AG09309 (cell line): ENCODE data around the gene NR3C1.

Experiments
- DNase-seq: peaks from one replicate; pipeline ENCODE4 v3.0.0-alpha.2; 2010; ENCODE audit warnings: low read depth
- H3K4me3 ChIP-seq: 2 replicates; pipeline ENCODE4 v1.5.1; 2011; ENCODE audit warnings: mild to moderate bottlenecking, low read depth, low read length, moderate library complexity; ENCODE audit not compliant: control insufficient read depth
- TF ChIP-seq, protein P1 (sequence below): IDR thresholded peaks from 2 replicates; pipeline ENCODE4 v1.5.1; 2011; ENCODE audit warnings: mild to moderate bottlenecking, low read depth, low read length, inconsistent platforms; ENCODE audit not compliant: insufficient read depth, control insufficient read depth; ENCODE audit errors: missing control alignments

The NR3C1 gene

DNA sequence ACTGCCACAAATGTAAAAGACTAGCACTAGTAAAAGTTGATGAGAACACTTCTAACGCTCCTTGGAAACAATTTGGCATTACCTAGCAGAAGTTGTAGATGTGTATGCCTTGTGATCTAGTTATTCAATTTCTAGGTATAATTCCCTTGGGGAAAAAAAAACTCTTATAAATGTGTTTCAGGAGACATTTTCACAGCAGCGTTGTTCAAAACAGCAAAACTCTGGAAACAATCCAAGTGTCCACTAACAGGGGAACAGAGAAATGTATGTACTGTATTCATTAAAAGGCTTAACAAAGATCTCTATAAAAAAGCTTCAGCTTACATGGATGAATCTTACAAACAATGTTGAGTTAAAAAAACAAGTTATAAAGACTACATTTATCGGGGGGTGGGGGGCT lies 30.4 kb downstream of the NR3C1 start:
- TF ChIP-seq, protein P1, sequence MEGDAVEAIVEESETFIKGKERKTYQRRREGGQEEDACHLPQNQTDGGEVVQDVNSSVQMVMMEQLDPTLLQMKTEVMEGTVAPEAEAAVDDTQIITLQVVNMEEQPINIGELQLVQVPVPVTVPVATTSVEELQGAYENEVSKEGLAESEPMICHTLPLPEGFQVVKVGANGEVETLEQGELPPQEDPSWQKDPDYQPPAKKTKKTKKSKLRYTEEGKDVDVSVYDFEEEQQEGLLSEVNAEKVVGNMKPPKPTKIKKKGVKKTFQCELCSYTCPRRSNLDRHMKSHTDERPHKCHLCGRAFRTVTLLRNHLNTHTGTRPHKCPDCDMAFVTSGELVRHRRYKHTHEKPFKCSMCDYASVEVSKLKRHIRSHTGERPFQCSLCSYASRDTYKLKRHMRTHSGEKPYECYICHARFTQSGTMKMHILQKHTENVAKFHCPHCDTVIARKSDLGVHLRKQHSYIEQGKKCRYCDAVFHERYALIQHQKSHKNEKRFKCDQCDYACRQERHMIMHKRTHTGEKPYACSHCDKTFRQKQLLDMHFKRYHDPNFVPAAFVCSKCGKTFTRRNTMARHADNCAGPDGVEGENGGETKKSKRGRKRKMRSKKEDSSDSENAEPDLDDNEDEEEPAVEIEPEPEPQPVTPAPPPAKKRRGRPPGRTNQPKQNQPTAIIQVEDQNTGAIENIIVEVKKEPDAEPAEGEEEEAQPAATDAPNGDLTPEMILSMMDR, result no peak
- no peak overlapping the region for H3K4me3 ChIP-seq
- DNase-seq, result no peak

GRCh38 chr5:143372187-143372829 lies 31.2 kb downstream of the NR3C1 start:
- TF ChIP-seq, protein P1, result no peak
- no peak overlapping the region for H3K4me3 ChIP-seq
- no peak for DNase-seq

DNA sequence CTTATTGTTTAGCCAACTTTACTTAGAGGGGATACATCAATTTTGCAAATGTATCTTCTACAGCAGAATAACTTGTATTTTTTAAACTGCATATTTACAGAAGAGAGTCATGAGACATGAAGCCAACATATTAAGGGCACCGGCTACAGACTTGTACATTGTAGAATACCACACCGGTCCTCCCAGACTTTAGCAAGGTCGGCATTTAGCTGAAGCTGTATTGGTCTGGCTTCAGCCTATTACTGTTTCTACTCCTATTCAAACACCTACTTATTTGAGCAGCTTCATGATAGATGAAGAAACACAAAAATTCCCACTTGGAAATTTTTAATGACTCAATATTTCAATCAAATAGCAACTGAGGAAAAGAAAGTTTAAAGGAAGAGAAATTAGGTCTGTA lies 33.0 kb downstream of the NR3C1 start:
- TF ChIP-seq, protein P1, result no peak

GRCh38 chr5:143364061-143364460 lies 39.4 kb downstream of the NR3C1 start:
- TF ChIP-seq, protein P1, result no peak
- no peak overlapping the region for H3K4me3 ChIP-seq
- DNase-seq, result no peak

More for the DNA sequence above, 33.0 kb downstream of the NR3C1 start:
- no peak overlapping the region for H3K4me3 ChIP-seq
- DNase-seq, result no peak

GRCh38 chr5:143362664-143363227 lies 40.7 kb downstream of the NR3C1 start:
- TF ChIP-seq, protein P1, result no peak
- H3K4me3 ChIP-seq, result no peak overlapping the region
- no peak for DNase-seq

DNA sequence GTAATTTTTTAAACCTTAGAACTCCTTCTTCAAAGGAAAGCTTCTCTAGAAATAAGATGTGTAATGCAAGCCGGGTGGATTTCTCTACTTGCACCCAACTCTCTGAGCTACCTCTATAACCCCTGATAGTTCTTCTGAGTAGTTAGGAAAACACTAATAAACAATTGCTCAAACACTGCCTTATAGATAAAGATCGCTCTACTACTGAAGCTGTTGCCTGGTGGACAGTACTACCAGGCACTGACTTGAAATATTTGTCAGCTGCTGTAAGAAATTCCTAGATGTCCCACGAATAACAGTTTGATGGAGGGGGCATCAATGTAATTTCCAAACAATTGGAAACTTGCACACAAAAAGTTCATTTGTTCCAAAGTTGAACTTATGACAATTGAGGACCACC lies 42.0 kb downstream of the NR3C1 start:
- TF ChIP-seq, protein P1, result no peak
- no peak overlapping the region for H3K4me3 ChIP-seq
- no peak for DNase-seq
